Stimulated activated naive CD8-positive, alpha-beta T cell treated with anti-CD3 and anti-CD28 coated beads, Interleukin-15, Interleukin-2, amounts not matched to agents 100 ng/mL and 50 ng/mL, for 24 hours (primary cell): Measurements from ENCODE around the gene OR2T8.
"Not testable (repeated sequence)": the region's sequence is repeated elsewhere in the genome, so short reads cannot be mapped to it uniquely, and the experiment has no call there.

Experiments
- H3K27ac Mint-ChIP-seq: one replicate; pipeline ENCODE4 v1.8.0; 2021; ENCODE audit warnings: mild to moderate bottlenecking, mixed read lengths
- H3K27me3 Mint-ChIP-seq: one replicate; pipeline ENCODE4 v1.8.0; 2021; ENCODE audit warnings: mixed read lengths
- H3K36me3 Mint-ChIP-seq: one replicate; pipeline ENCODE4 v1.8.0; 2021; ENCODE audit warnings: low read depth, mixed read lengths
- H3K4me1 Mint-ChIP-seq: one replicate; pipeline ENCODE4 v1.8.0; 2021; ENCODE audit warnings: low read depth, mixed read lengths
- H3K4me3 Mint-ChIP-seq: one replicate; pipeline ENCODE4 v1.8.0; 2021; ENCODE audit warnings: mild to moderate bottlenecking, mixed read lengths
- H3K9me3 Mint-ChIP-seq: one replicate; pipeline ENCODE4 v1.8.0; 2021; ENCODE audit warnings: mixed read lengths

Gene OR2T8

GRCh38 chr1:247933989-247934388 lies 13.9 kb downstream of the OR2T8 start:
- H3K27me3 Mint-ChIP-seq, result no peaks in the 10 kb centered on the region
- H3K4me1 Mint-ChIP-seq, result no peaks in the 10 kb centered on the region
- no peak overlapping the region for H3K4me3 Mint-ChIP-seq
- H3K36me3 Mint-ChIP-seq, result no peaks in the 10 kb centered on the region
- peaks cover 8% of the 10 kb centered on the region for H3K9me3 Mint-ChIP-seq
- no peak overlapping the region for H3K27ac Mint-ChIP-seq

- Mint-ChIP-seq H3K27ac (no peak overlapping the region), H3K9me3 (peaks cover 8% of the 10 kb centered on the region), H3K4me1 (no peaks in the 10 kb centered on the region), H3K4me3 (no peak overlapping the region), H3K27me3 (no peaks in the 10 kb centered on the region), H3K36me3 (no peaks in the 10 kb centered on the region)
These were observed 15.7 kb downstream of the OR2T8 start for GRCh38 chr1:247935781-247936180.

GRCh38 chr1:247936415-247936814 lies 16.4 kb downstream of the OR2T8 start:
- Mint-ChIP-seq H3K4me1 (no peaks in the 10 kb centered on the region), H3K27me3 (no peaks in the 10 kb centered on the region), H3K4me3 (no peak overlapping the region), H3K36me3 (no peaks in the 10 kb centered on the region), H3K9me3 (peaks cover 8% of the 10 kb centered on the region), H3K27ac (no peak overlapping the region)

GRCh38 chr1:247936965-247937734 lies 17.1 kb downstream of the OR2T8 start:
- H3K27me3 Mint-ChIP-seq, H3K4me1 Mint-ChIP-seq, H3K4me3 Mint-ChIP-seq, H3K27ac Mint-ChIP-seq, H3K9me3 Mint-ChIP-seq, H3K36me3 Mint-ChIP-seq: not testable (repeated sequence)

- Mint-ChIP-seq H3K27me3 (no peaks in the 10 kb centered on the region), H3K36me3 (no peaks in the 10 kb centered on the region), H3K4me1 (no peaks in the 10 kb centered on the region), H3K4me3 (no peak overlapping the region), H3K27ac (no peak overlapping the region), H3K9me3 (peaks cover 5% of the 10 kb centered on the region)
These were observed 22.6 kb downstream of the OR2T8 start for GRCh38 chr1:247942624-247943023.

GRCh38 chr1:247948558-247948957 lies 28.5 kb downstream of the OR2T8 start, which contains the start of gene OR2L8:
TSS of gene OR2L8 (plus strand) at chr1:247948858. CDS start at chr1:247948858, 0 bp downstream.
- Mint-ChIP-seq H3K4me1 (no peaks in the 10 kb centered on the region), H3K27ac (no peak within 1 kb of the TSS), H3K9me3 (peaks cover 4% of the 10 kb centered on the region), H3K27me3 (no peaks in the 10 kb centered on the region), H3K36me3 (no peaks in the 10 kb centered on the region), H3K4me3 (no peak within 1 kb of the TSS)

- Mint-ChIP-seq H3K36me3 (no peaks in the 10 kb centered on the region), H3K4me1 (no peaks in the 10 kb centered on the region), H3K27me3 (no peaks in the 10 kb centered on the region), H3K27ac (no peak overlapping the region), H3K4me3 (no peak overlapping the region), H3K9me3 (peaks cover 4% of the 10 kb centered on the region)
These were observed 33.4 kb downstream of the OR2T8 start for GRCh38 chr1:247953408-247953807.

- H3K27ac Mint-ChIP-seq, result no peak overlapping the region
- H3K9me3 Mint-ChIP-seq, result peaks cover 5% of the 10 kb centered on the region
- H3K4me3 Mint-ChIP-seq, result no peak overlapping the region
- peaks cover 5% of the 10 kb centered on the region for H3K27me3 Mint-ChIP-seq
- H3K36me3 Mint-ChIP-seq, result no peaks in the 10 kb centered on the region
- no peaks in the 10 kb centered on the region for H3K4me1 Mint-ChIP-seq
These were observed 41.7 kb downstream of the OR2T8 start for GRCh38 chr1:247961791-247962190.

- peaks cover 9% of the 10 kb centered on the region for H3K27me3 Mint-ChIP-seq
- H3K27ac Mint-ChIP-seq, result no peak overlapping the region
These were observed 43.0 kb downstream of the OR2T8 start for GRCh38 chr1:247962911-247963588.

GRCh38 chr1:247964933-247965332 lies 44.9 kb downstream of the OR2T8 start, which contains the start of gene OR2AK2:
TSS of gene OR2AK2 (plus strand) at chr1:247965233. CDS start at chr1:247965377, 144 bp downstream.
- H3K36me3 Mint-ChIP-seq, result no peaks in the 10 kb centered on the region
- H3K4me3 Mint-ChIP-seq, result no peak within 1 kb of the TSS
- peaks cover 9% of the 10 kb centered on the region for H3K27me3 Mint-ChIP-seq
- H3K9me3 Mint-ChIP-seq, result peaks cover 5% of the 10 kb centered on the region
- no peaks in the 10 kb centered on the region for H3K4me1 Mint-ChIP-seq
- no peak within 1 kb of the TSS for H3K27ac Mint-ChIP-seq

More at GRCh38 chr1:247962911-247963588, 43.0 kb downstream of the OR2T8 start:
- Mint-ChIP-seq H3K9me3 (peaks cover 5% of the 10 kb centered on the region), H3K4me1 (no peaks in the 10 kb centered on the region), H3K4me3 (no peak overlapping the region), H3K36me3 (no peaks in the 10 kb centered on the region)

- Mint-ChIP-seq H3K27me3 (peaks cover 4% of the 10 kb centered on the region), H3K9me3 (no peaks in the 10 kb centered on the region), H3K4me1 (no peaks in the 10 kb centered on the region), H3K27ac (no peak overlapping the region), H3K4me3 (no peak overlapping the region), H3K36me3 (no peaks in the 10 kb centered on the region)
These were observed 46.6 kb downstream of the OR2T8 start for GRCh38 chr1:247966532-247967204.
